ENCODE results near the gene KLF11.

KLF11 gene

GRCh38 chr2:10039658-10040410, 3.5 kb upstream of the KLF11 start:
- no peak for DNase-seq (ENCODE audit: low read depth in 1 of 2, low spot score in 1 of 2)

- no peak for DNase-seq (ENCODE audit: low read depth in 1 of 2, low spot score in 1 of 2)
Observed at GRCh38 chr2:10041711-10042110, 1.6 kb upstream of the KLF11 start.

- peak in 1 of 2 donors; percentile 15 for DNase-seq (ENCODE audit: low read depth in 1 of 2, low spot score in 1 of 2)
Observed at GRCh38 chr2:10042301-10043161, 819 bp upstream of the KLF11 start.

GRCh38 chr2:10043906-10044601, 704 bp downstream of the KLF11 start:
- DNase-seq (ENCODE audit: low read depth in 1 of 2, low spot score in 1 of 2), result peak; percentile 72 to 86

- no peak for DNase-seq (ENCODE audit: low read depth in 1 of 2, low spot score in 1 of 2)
Observed at GRCh38 chr2:10045561-10046355, 2.4 kb downstream of the KLF11 start.

- DNase-seq (ENCODE audit: low read depth in 1 of 2, low spot score in 1 of 2), result no peak
Observed at GRCh38 chr2:10046931-10047330, 3.6 kb downstream of the KLF11 start.

GRCh38 chr2:10047616-10048500, 4.5 kb downstream of the KLF11 start:
- DNase-seq (ENCODE audit: low read depth in 1 of 2, low spot score in 1 of 2), result no peak

GRCh38 chr2:10048501-10049171, 5.3 kb downstream of the KLF11 start:
- no peak for DNase-seq (ENCODE audit: low read depth in 1 of 2, low spot score in 1 of 2)

- no peak for DNase-seq (ENCODE audit: low read depth in 1 of 2, low spot score in 1 of 2)
Observed at GRCh38 chr2:10052216-10052615, 8.9 kb downstream of the KLF11 start.

GRCh38 chr2:10053351-10053750, 10.0 kb downstream of the KLF11 start:
- no peak for DNase-seq (ENCODE audit: low read depth in 1 of 2, low spot score in 1 of 2)

- no peak for DNase-seq (ENCODE audit: low read depth in 1 of 2, low spot score in 1 of 2)
Observed at GRCh38 chr2:10054424-10054823, 11.1 kb downstream of the KLF11 start.

- DNase-seq (ENCODE audit: low read depth in 1 of 2, low spot score in 1 of 2), result no peak
Observed at GRCh38 chr2:10054976-10055375, 11.6 kb downstream of the KLF11 start.

- no peak for DNase-seq (ENCODE audit: low read depth in 1 of 2, low spot score in 1 of 2)
Observed at GRCh38 chr2:10056439-10056838, 13.1 kb downstream of the KLF11 start.

GRCh38 chr2:10057231-10058107, 14.1 kb downstream of the KLF11 start:
- no peak for DNase-seq (ENCODE audit: low read depth in 1 of 2, low spot score in 1 of 2)

- DNase-seq (ENCODE audit: low read depth in 1 of 2, low spot score in 1 of 2), result no peak
Observed at GRCh38 chr2:10058251-10059015, 15.1 kb downstream of the KLF11 start.

- DNase-seq (ENCODE audit: low read depth in 1 of 2, low spot score in 1 of 2), result no peak
Observed at GRCh38 chr2:10059016-10059351, 15.6 kb downstream of the KLF11 start.

GRCh38 chr2:10059552-10060335, 16.4 kb downstream of the KLF11 start:
- DNase-seq (ENCODE audit: low read depth in 1 of 2, low spot score in 1 of 2), result no peak

Measured in activated T-helper 1 cell treated with anti-CD3 and anti-CD28 coated beads, Interleukin-2, amount 50 U/mL, for 16 hours (primary cell).